Stimulated activated CD4-positive, alpha-beta T cell treated with anti-CD3 and anti-CD28 coated beads, Interleukin-12 subunit alpha, Interleukin-12 subunit beta, amount 100 ng/mL, for 24 hours (primary cell): ENCODE results near the gene GTF2A1L.
"Not testable (repeated sequence)": the region's sequence is repeated elsewhere in the genome, so short reads cannot be mapped to it uniquely, and the experiment has no call there.

Experiments
- DNase-seq, 2 experiments: peaks; one replicate each; pipeline ENCODE4 v3.0.0-alpha.2; 2020; ENCODE audit warnings: low read depth in 2 of 2

The GTF2A1L gene

GRCh38 chr2:48607307-48608014 lies 10.2 kb upstream of the GTF2A1L start:
- DNase-seq: no peak

- DNase-seq: no peak
These were observed 4.4 kb upstream of the GTF2A1L start for GRCh38 chr2:48613211-48613610.

- DNase-seq: not testable (repeated sequence)
These were observed 3.1 kb upstream of the GTF2A1L start for GRCh38 chr2:48614581-48614980.

- no peak for DNase-seq
These were observed 1.9 kb downstream of the GTF2A1L start for GRCh38 chr2:48619526-48619925.

- DNase-seq: no peak
These were observed 2.9 kb downstream of the GTF2A1L start for GRCh38 chr2:48620604-48621003.

- not testable (repeated sequence) for DNase-seq
These were observed 5.0 kb downstream of the GTF2A1L start for GRCh38 chr2:48622691-48623090.

- no peak for DNase-seq
These were observed 7.0 kb downstream of the GTF2A1L start for GRCh38 chr2:48624696-48625095.

- DNase-seq: no peak
These were observed 8.4 kb downstream of the GTF2A1L start for GRCh38 chr2:48626047-48626446.

- DNase-seq: no peak
These were observed 15.5 kb downstream of the GTF2A1L start for GRCh38 chr2:48633143-48633542.

GRCh38 chr2:48635786-48636185 lies 18.1 kb downstream of the GTF2A1L start:
- DNase-seq: no peak

- DNase-seq: no peak
These were observed 20.6 kb downstream of the GTF2A1L start for GRCh38 chr2:48638261-48638660.

GRCh38 chr2:48651158-48651790 lies 33.6 kb downstream of the GTF2A1L start:
- no peak for DNase-seq

- DNase-seq: no peak
These were observed 51.3 kb downstream of the GTF2A1L start for GRCh38 chr2:48668992-48669391.

- DNase-seq: no peak
These were observed 55.9 kb downstream of the GTF2A1L start for GRCh38 chr2:48673581-48673980.

GRCh38 chr2:48674933-48675332 lies 57.3 kb downstream of the GTF2A1L start:
- DNase-seq: no peak

- DNase-seq: no peak
These were observed 59.8 kb downstream of the GTF2A1L start for GRCh38 chr2:48677450-48677849.

- no peak for DNase-seq
These were observed 67.5 kb downstream of the GTF2A1L start for GRCh38 chr2:48685126-48685525.

GRCh38 chr2:48691935-48692691 lies 74.5 kb downstream of the GTF2A1L start:
- no peak for DNase-seq

- DNase-seq: no peak
These were observed 75.4 kb downstream of the GTF2A1L start for GRCh38 chr2:48693066-48693465.

GRCh38 chr2:48693645-48694044 lies 76.0 kb downstream of the GTF2A1L start:
- DNase-seq: no peak

- no peak for DNase-seq
These were observed 76.5 kb downstream of the GTF2A1L start for GRCh38 chr2:48694149-48694548.

GRCh38 chr2:48695991-48696390 lies 78.3 kb downstream of the GTF2A1L start:
- DNase-seq: no peak

- no peak for DNase-seq
These were observed 79.2 kb downstream of the GTF2A1L start for GRCh38 chr2:48696881-48697280.
